Activated CD4-positive, alpha-beta memory T cell treated with anti-CD3 and anti-CD28 coated beads, Interleukin-2, amount 10 ng/mL, durations not matched to agents 7 days and 5 days (primary cell): ENCODE measurements around the gene DENND5A. TPM values are rescaled to one million over a fixed set of nuclear protein-coding genes. Genes with fewer than 3 reads are reported as not detected.
"Not testable (repeated sequence)": the region's sequence is repeated elsewhere in the genome, so short reads cannot be mapped to it uniquely, and the experiment has no call there.

ENCODE experiments used
- CTCF ChIA-PET: fragments of 350-600 bp; sonication (Branson Sonifier 250); formaldehyde crosslinking; loops from one replicate; lab custom pipeline; 2021; ENCODE audit warnings: antibody characterized with exemption, inconsistent platforms; lab: Charles Lee
- POLR2A ChIA-PET: fragments of 350-600 bp; sonication (Branson Sonifier 250); formaldehyde crosslinking; loops from one replicate; lab custom pipeline; 2021; ENCODE audit warnings: antibody characterized with exemption; lab: Charles Lee
- DNase-seq: peaks from one replicate; pipeline ENCODE4 v3.0.0-alpha.2; 2020
- H3K27ac Mint-ChIP-seq: one replicate; pipeline ENCODE4 v1.8.0; 2021; ENCODE audit warnings: mild to moderate bottlenecking, mixed read lengths
- H3K27me3 Mint-ChIP-seq: one replicate; pipeline ENCODE4 v1.8.0; 2021; ENCODE audit warnings: mixed read lengths
- H3K36me3 Mint-ChIP-seq: one replicate; pipeline ENCODE4 v1.8.0; 2021; ENCODE audit warnings: low read depth, mixed read lengths
- H3K4me1 Mint-ChIP-seq: one replicate; pipeline ENCODE4 v1.8.0; 2021; ENCODE audit warnings: mixed read lengths
- H3K4me3 Mint-ChIP-seq: one replicate; pipeline ENCODE4 v1.8.0; 2021; ENCODE audit warnings: mild to moderate bottlenecking, mixed read lengths
- H3K9me3 Mint-ChIP-seq: one replicate; pipeline ENCODE4 v1.8.0; 2021; ENCODE audit warnings: mixed read lengths
- total RNA-seq, 2 experiments: library from RNA; stranded (reverse); gene quantifications; one replicate each; pipeline ENCODE4 v1.2.3, GENCODE V29; 2021

Gene DENND5A
- total RNA-seq, 2 experiments from 2014 or later: 11.6 to 13.7 TPM

DNA sequence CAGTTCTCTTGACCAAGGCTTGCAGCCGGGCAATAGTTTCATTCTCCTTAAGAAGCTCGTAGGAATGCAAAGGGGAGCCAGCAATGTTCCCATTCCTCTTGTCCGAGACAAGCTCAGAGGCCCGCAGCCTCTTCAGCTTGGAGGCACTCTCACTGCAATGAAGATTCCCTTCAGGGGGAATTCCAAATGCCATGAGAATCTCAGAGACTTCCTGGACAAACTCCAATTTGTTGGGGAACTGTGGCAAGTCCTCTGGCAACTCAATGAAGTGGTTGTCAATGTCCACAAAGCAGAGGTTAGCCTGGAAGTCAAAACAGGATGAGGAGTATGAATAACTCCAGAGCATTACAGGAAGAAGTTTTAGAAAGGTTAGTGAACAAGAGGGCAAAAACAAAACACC is 84.4 kb downstream of the DENND5A start:
- no peaks in the 10 kb centered on the region for H3K27me3 Mint-ChIP-seq
- ChIA-PET POLR2A (no interaction called here), CTCF (no interaction called here)
- H3K27ac Mint-ChIP-seq: no peak overlapping the region
- no peaks in the 10 kb centered on the region for H3K9me3 Mint-ChIP-seq
- peaks cover 6% of the 10 kb centered on the region for H3K4me1 Mint-ChIP-seq
- no peak for DNase-seq
- no peak overlapping the region for H3K4me3 Mint-ChIP-seq
- peaks cover 3% of the 10 kb centered on the region for H3K36me3 Mint-ChIP-seq

DNA sequence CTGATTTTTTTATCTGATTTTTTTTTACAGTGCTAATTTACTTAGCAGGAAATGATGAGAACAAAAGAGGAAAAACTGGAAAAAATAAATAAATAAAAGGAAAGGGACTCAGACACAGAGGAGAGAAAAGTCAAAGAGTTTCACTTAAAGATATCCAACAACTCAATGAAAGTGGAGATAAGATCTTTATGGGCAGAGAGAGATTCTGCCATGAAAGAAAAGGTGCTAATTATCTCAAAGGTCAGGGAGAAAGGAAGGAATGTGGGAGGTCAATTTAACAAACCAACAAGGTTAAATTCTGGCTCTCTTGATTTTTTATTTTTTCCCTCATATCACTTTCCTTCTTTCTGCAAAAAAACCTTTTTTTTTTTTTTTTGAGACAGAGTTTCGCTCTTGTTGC is 86.0 kb downstream of the DENND5A start:
- no peak for DNase-seq
- peaks cover 6% of the 10 kb centered on the region for H3K4me1 Mint-ChIP-seq
- CTCF ChIA-PET: no interaction called here

DNA sequence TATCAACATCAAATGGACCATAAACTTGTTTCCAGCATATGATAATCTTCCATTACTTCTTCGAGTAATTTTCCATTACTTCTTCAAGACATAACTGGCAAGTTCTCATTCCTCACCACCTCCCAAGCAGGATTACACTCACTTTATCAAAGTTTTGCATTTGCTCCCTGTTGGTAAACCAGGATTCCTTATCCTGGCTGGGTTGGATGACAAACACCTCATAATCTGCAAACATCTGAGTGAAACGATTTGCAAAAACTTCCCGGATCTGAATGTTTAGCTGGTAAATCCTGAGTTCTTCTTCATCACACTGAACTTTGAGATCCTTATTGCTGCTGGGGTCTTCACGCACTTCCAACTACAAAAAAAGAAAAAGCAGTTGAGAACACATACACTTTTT is 86.4 kb downstream of the DENND5A start:
- H3K27ac Mint-ChIP-seq: no peak overlapping the region
- POLR2A ChIA-PET: no interaction called here
- peaks cover 6% of the 10 kb centered on the region for H3K4me1 Mint-ChIP-seq
- CTCF ChIA-PET: no interaction called here
- H3K27me3 Mint-ChIP-seq: no peaks in the 10 kb centered on the region
- DNase-seq: no peak
- H3K9me3 Mint-ChIP-seq: no peaks in the 10 kb centered on the region
- H3K4me3 Mint-ChIP-seq: no peak overlapping the region
- H3K36me3 Mint-ChIP-seq: peaks cover 3% of the 10 kb centered on the region

More for the DNA sequence above, 86.0 kb downstream of the DENND5A start:
- Mint-ChIP-seq H3K27me3 (no peaks in the 10 kb centered on the region), H3K27ac (no peak overlapping the region), H3K4me3 (no peak overlapping the region), H3K36me3 (peaks cover 3% of the 10 kb centered on the region), H3K9me3 (no peaks in the 10 kb centered on the region)
- POLR2A ChIA-PET: no interaction called here

DNA sequence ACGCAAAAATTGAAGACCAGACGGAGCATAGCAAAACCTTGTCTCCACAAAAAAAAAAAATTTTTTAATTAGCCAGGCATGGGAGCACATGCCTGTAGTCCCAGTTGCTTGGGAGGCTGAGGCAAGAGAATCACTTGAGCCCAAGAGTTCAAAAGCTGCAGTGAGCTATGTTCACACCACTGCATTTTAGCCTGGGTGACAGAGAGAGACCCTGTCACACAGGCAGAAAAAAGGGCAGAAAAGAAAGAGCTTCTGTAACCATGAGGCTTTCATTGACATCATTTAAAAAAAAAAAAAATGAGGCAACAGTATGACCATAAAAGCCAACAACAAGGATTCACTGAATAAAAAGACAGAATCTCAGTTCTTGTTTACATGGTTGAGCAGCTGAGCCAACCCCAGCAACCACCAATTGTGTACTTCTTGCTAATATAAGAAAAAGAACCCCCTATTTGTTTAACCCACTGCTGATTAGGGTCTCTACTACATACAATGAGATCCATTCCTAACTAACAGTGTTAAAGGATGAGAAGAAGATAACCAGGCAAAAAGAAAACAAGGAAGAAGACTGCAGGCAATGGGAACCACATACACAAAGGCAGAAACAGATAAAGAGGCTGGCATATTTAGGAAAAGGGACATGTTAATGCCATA is 87.6 kb downstream of the DENND5A start:
- no peaks in the 10 kb centered on the region for H3K9me3 Mint-ChIP-seq
- H3K36me3 Mint-ChIP-seq: peaks cover 4% of the 10 kb centered on the region
- no peaks in the 10 kb centered on the region for H3K27me3 Mint-ChIP-seq
- CTCF ChIA-PET: interaction anchor here (1.0 kb wide), 2 partner anchors 10 to 17 kb away, joined by 3 to 4 read pairs; no protein-coding TSS in a partner anchor
- POLR2A ChIA-PET: interaction anchor here (1.2 kb wide), 1 partner anchor 283 kb away, joined by 3 read pairs; the partner anchor contains the start of gene ZNF143
- no peak overlapping the region for H3K27ac Mint-ChIP-seq
- H3K4me3 Mint-ChIP-seq: no peak overlapping the region
- peaks cover 6% of the 10 kb centered on the region for H3K4me1 Mint-ChIP-seq
- no peak for DNase-seq

DNA sequence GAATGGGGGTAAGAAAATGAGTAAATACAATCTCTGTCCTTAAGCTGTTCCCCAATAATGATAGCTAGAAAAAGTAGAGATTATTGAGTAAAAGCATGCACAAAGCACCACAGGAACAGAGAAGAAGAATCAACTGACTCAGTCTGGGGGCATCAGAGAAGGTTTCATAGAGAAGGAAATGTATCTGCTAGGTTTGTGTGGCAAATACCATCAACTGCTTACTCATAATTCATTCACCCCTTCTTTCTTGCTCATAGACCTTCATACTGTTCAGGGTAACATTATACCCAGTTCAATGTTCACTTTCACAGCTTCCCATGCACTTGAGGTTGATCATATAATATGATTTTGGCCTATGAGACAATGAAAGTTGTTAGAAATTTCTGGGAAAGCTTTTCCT is 88.6 kb downstream of the DENND5A start:
- POLR2A ChIA-PET: interaction anchor here (1.2 kb wide), 1 partner anchor 284 kb away, joined by 3 read pairs; the partner anchor contains the start of gene ZNF143
- H3K27ac Mint-ChIP-seq: no peak overlapping the region
- no peaks in the 10 kb centered on the region for H3K27me3 Mint-ChIP-seq
- DNase-seq: no peak
- H3K9me3 Mint-ChIP-seq: peaks cover 6% of the 10 kb centered on the region
- CTCF ChIA-PET: interaction anchor here (0.7 to 1.3 kb wide), 4 partner anchors 9 to 330 kb away, joined by 3 to 6 read pairs (median 4); no protein-coding TSS in a partner anchor
- H3K36me3 Mint-ChIP-seq: peaks cover 14% of the 10 kb centered on the region
- peaks cover 6% of the 10 kb centered on the region for H3K4me1 Mint-ChIP-seq
- H3K4me3 Mint-ChIP-seq: no peak overlapping the region

DNA sequence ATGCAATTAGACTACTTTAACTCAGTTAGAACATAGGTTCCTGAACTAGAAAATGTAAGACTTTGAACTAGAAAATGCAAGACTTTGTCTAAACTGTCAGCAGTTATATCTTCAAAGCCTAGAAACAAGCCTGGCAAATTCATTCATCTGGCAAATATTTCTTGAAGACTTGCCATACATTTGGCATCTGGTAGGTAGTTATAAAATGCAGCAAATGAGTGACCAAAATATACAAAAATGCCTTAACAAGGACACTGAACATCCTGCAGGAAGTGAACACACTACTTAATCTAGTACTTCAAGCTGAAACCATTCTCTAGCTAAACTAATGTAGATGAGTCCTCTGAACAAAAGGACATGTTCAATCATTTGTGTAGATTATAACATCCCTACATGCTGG is 89.0 kb downstream of the DENND5A start:
- no peak overlapping the region for H3K4me3 Mint-ChIP-seq
- DNase-seq: no peak
- H3K27me3 Mint-ChIP-seq: no peaks in the 10 kb centered on the region
- peaks cover 14% of the 10 kb centered on the region for H3K36me3 Mint-ChIP-seq
- peaks cover 6% of the 10 kb centered on the region for H3K9me3 Mint-ChIP-seq
- ChIA-PET POLR2A (interaction anchor here (1.2 kb wide), 1 partner anchor 285 kb away, joined by 3 read pairs; the partner anchor contains the start of gene ZNF143), CTCF (interaction anchor here (0.7 to 1.3 kb wide), 4 partner anchors 9 to 331 kb away, joined by 3 to 6 read pairs (median 4); no protein-coding TSS in a partner anchor)
- H3K27ac Mint-ChIP-seq: no peak overlapping the region
- H3K4me1 Mint-ChIP-seq: peaks cover 5% of the 10 kb centered on the region

DNA sequence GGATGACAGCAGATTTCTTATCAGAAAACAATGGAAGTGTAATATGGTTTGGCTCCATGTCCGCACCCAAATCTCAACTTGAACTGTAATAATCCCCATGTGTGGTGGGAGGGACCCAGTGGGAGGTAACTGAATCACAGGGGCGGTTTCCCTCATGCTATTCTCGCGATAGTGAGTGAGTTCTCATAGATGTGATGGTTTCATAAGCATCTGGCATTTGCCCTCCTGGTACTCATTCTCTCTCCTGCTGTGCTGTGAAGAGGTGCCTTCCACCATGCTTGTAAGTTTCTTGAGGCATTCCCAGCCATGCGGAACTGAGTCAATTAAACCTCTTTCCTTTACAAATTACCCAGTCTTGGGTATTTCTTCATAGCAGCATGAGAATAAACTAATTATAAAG is 92.8 kb downstream of the DENND5A start:
- H3K36me3 Mint-ChIP-seq: peaks cover 10% of the 10 kb centered on the region
- DNase-seq: no peak
- no peak overlapping the region for H3K4me3 Mint-ChIP-seq
- ChIA-PET CTCF (no interaction called here), POLR2A (no interaction called here)
- H3K4me1 Mint-ChIP-seq: peaks cover 16% of the 10 kb centered on the region
- H3K9me3 Mint-ChIP-seq: peaks cover 6% of the 10 kb centered on the region
- H3K27me3 Mint-ChIP-seq: no peaks in the 10 kb centered on the region
- H3K27ac Mint-ChIP-seq: no peak overlapping the region

DNA sequence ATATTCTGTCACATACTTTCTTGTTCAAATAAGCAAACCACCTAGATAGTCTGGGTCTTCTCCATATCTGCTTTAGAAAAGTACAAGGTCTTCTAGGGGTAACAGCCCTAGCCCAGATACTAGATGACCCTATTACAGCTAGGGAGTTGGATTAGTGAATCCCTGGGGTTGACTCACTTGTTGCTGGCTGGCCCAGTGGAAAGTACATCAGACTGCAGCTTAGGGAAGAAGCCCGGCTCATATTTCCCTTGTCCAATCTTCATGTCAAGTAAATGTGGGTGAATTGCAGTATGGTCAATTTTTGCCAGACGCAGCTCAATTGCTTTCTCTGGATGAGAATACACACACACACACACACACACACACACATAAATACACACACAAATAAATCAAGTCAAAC is 94.7 kb downstream of the DENND5A start:
- Mint-ChIP-seq H3K27me3 (no peaks in the 10 kb centered on the region), H3K27ac (no peak overlapping the region), H3K9me3 (peaks cover 6% of the 10 kb centered on the region), H3K4me1 (peaks cover 16% of the 10 kb centered on the region), H3K36me3 (peaks cover 10% of the 10 kb centered on the region), H3K4me3 (no peak overlapping the region)
- POLR2A ChIA-PET: interaction anchor here (0.7 kb wide), 1 partner anchor 290 kb away, joined by 4 read pairs; the partner anchor contains the start of gene ZNF143
- no peak for DNase-seq
- CTCF ChIA-PET: interaction anchor here (0.7 to 7.8 kb wide), 3 partner anchors 32 to 443 kb away, joined by 3 to 71 read pairs (median 6); no protein-coding TSS in a partner anchor

DNA sequence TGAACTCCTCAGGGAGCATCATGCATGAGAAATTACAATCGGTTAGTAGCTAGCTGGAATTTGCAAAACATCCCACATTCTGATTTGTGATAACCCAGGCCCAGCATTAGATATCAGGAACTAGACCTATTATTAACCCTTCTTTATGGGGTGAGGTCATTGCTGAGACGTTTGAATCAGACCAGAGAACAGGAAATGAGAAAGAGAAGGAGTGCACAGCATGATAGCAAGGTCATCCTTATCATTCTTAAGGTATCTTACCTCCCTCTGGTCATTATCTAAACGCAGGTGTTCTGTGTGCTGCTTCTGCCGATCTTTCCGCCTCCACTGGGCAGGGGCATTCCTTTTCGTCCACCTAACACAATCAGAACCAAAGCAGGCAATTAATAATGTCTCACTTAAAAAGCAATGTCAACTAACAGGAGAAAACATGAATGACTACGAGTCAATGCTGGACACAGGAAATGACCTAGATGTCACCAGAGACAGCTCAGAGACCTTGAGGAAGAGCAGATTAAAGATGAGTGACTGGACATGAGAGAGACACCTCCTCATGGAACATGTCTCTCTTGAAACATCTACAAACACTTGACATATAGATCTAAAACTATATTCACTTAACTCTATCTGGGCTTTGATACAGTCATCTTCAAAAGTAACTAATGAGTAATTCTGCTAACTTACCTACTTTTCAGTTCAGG is 95.4 kb downstream of the DENND5A start:
- peaks cover 16% of the 10 kb centered on the region for H3K4me1 Mint-ChIP-seq
- no peak overlapping the region for H3K4me3 Mint-ChIP-seq
- H3K9me3 Mint-ChIP-seq: peaks cover 6% of the 10 kb centered on the region
- no peaks in the 10 kb centered on the region for H3K27me3 Mint-ChIP-seq
- no peak overlapping the region for H3K27ac Mint-ChIP-seq
- ChIA-PET CTCF (interaction anchor here (0.7 to 7.8 kb wide), 3 partner anchors 15 to 337 kb away, joined by 3 to 71 read pairs (median 6); no protein-coding TSS in a partner anchor), POLR2A (interaction anchor here (0.7 kb wide), 1 partner anchor 291 kb away, joined by 4 read pairs; the partner anchor contains the start of gene ZNF143)
- DNase-seq: no peak
- H3K36me3 Mint-ChIP-seq: peaks cover 10% of the 10 kb centered on the region

DNA sequence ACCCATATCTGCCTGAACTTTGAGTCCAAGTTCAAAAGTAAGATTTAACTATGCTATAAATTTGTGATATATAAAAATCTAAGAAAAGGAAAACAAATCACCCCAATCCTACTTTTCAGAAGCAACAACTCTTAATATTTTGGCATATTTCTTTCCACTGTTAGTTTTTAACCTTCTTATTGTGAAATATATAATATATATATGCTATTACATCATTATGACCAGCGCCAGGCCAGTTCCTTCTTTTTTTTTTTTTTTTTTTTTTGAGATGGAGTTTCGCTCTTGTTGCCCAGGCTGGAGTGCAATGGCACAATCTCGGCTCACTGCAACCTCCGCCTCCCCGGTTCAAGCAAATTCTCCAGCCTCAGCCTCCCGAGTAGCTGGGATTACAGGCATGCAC is 103.2 kb downstream of the DENND5A start:
- H3K9me3 Mint-ChIP-seq, CTCF ChIA-PET, H3K4me3 Mint-ChIP-seq, H3K36me3 Mint-ChIP-seq, POLR2A ChIA-PET, DNase-seq, H3K27ac Mint-ChIP-seq, H3K27me3 Mint-ChIP-seq: not testable (repeated sequence)
- H3K4me1 Mint-ChIP-seq: peaks cover 17% of the 10 kb centered on the region

DNA sequence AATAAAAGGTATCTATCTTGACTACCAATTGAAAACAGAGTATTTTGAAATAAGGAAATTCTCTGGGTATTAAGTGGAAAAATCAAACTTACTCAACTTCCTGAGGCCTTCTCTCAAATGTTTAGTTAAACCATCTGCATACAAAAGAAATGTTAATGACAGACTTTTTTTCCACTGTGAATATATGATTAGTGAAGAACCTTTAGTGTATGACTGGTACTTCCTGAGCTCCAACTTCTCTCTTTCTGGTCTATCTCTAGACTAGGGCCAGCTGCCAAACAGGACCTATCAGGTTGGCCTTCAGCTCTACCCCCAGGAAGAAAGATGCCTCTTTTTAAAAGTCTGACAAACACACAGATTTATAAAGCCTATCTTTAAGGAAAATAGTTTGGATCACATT is 105.0 kb downstream of the DENND5A start:
- Mint-ChIP-seq H3K4me1 (peaks cover 15% of the 10 kb centered on the region), H3K4me3 (no peak overlapping the region), H3K9me3 (no peaks in the 10 kb centered on the region), H3K36me3 (peaks cover 10% of the 10 kb centered on the region), H3K27ac (no peak overlapping the region), H3K27me3 (no peaks in the 10 kb centered on the region)
- POLR2A ChIA-PET: no interaction called here
- CTCF ChIA-PET: interaction anchor here (1.0 to 1.4 kb wide), 3 partner anchors 17 to 347 kb away, joined by 3 to 4 read pairs (median 3); no protein-coding TSS in a partner anchor
- no peak for DNase-seq

DNA sequence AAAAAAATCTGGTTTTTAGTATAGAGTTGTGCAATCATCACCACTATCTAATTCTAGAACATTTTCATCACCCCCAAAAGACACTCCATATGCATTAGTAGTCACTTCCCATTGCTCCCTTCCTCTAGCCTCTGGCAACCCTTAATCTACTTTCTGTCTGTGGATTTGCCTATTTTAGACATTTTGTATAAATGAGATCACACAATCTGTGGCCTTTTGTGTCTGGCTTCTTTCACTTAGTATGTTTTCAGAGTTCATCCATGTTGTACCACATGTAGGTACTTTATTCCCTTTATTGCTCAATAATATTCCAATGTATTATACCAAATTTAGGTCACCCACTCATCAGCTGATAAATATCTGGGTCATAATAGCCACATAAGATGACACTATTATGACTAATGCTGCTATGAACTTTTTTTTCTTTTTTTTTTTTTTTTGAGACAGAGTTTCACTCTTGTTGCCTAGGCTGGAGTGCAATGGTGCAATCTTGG is 106.2 kb downstream of the DENND5A start:
- no peak overlapping the region for H3K4me3 Mint-ChIP-seq
- no peak overlapping the region for H3K27ac Mint-ChIP-seq
- no peak for DNase-seq
- no peaks in the 10 kb centered on the region for H3K9me3 Mint-ChIP-seq
- H3K27me3 Mint-ChIP-seq: no peaks in the 10 kb centered on the region
- H3K4me1 Mint-ChIP-seq: peaks cover 15% of the 10 kb centered on the region
- peaks cover 10% of the 10 kb centered on the region for H3K36me3 Mint-ChIP-seq
- ChIA-PET CTCF (interaction anchor here (0.7 to 0.8 kb wide), 2 partner anchors 19 to 416 kb away, joined by 3 read pairs; no protein-coding TSS in a partner anchor), POLR2A (no interaction called here)

DNA sequence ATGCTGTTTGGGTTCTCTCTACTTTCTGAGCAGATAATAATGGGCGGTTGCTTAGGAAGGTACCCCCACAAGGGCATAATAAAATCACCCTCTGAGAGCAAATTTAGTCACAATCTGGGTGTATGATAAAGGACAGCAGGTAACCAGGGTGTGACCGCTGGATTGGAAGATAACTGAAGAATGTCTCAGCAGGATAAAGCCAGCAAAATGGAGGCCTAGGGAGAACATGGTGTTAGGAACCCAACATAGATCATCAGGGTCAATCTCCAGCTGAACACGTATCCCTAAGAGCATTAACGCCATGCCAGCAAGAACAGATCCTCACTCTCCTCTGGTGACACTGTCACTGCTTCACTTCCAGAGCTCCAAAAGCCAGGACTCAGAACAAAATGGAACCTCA is 109.2 kb downstream of the DENND5A start:
- no peaks in the 10 kb centered on the region for H3K9me3 Mint-ChIP-seq
- no peaks in the 10 kb centered on the region for H3K27me3 Mint-ChIP-seq
- ChIA-PET POLR2A (no interaction called here), CTCF (interaction anchor here (0.7 to 3.1 kb wide), 2 partner anchors 11 to 304 kb away, joined by 3 to 11 read pairs; no protein-coding TSS in a partner anchor)
- H3K4me1 Mint-ChIP-seq: peaks cover 15% of the 10 kb centered on the region
- H3K27ac Mint-ChIP-seq: no peak overlapping the region
- H3K4me3 Mint-ChIP-seq: no peak overlapping the region
- peaks cover 10% of the 10 kb centered on the region for H3K36me3 Mint-ChIP-seq
- DNase-seq: no peak
